NCI-H2227 treated with DMSO at 0.1 percent for 48 hours (cell line): Measurements from ENCODE around the gene TAS1R1.
A peak's percentile ranks its signal among the peaks of the same experiment; 100 is the strongest.

Experiments
- DNase-seq: peaks from one replicate; lab custom pipeline; 2025; lab: John Stamatoyannopoulos, UW

TAS1R1 gene

GRCh38 chr1:6572653-6573383, 17.7 kb downstream of the TAS1R1 start:
- DNase-seq = no peak

GRCh38 chr1:6574025-6574620, 19.0 kb downstream of the TAS1R1 start:
- DNase-seq = no peak

GRCh38 chr1:6574818-6575217, 19.7 kb downstream of the TAS1R1 start:
- no peak for DNase-seq

GRCh38 chr1:6577831-6578525, 22.9 kb downstream of the TAS1R1 start:
- no peak for DNase-seq

GRCh38 chr1:6578624-6579373, 23.7 kb downstream of the TAS1R1 start:
- DNase-seq = no peak

GRCh38 chr1:6579374-6580118, 24.4 kb downstream of the TAS1R1 start, which contains the start of gene ZBTB48:
Gene ZBTB48, plus strand, starts transcription at chr1:6579994. Its CDS starts 616 bp downstream, at chr1:6580610.
- DNase-seq = peak; percentile 96

GRCh38 chr1:6580119-6580592, 25.0 kb downstream of the TAS1R1 start:
- no peak for DNase-seq

GRCh38 chr1:6580593-6581409, 25.7 kb downstream of the TAS1R1 start:
- DNase-seq = no peak

GRCh38 chr1:6581561-6582305, 26.6 kb downstream of the TAS1R1 start:
- peak; percentile 12 for DNase-seq

- DNase-seq = no peak
Observed at GRCh38 chr1:6582370-6582769, 27.3 kb downstream of the TAS1R1 start.

GRCh38 chr1:6584126-6585080, 29.3 kb downstream of the TAS1R1 start:
- no peak for DNase-seq

GRCh38 chr1:6585081-6585722, 30.1 kb downstream of the TAS1R1 start:
- DNase-seq = no peak

GRCh38 chr1:6585841-6586240, 30.7 kb downstream of the TAS1R1 start:
- no peak for DNase-seq

- no peak for DNase-seq
Observed at GRCh38 chr1:6586404-6586816, 31.3 kb downstream of the TAS1R1 start.

- DNase-seq = no peak
Observed at GRCh38 chr1:6587261-6588005, 32.3 kb downstream of the TAS1R1 start.

- no peak for DNase-seq
Observed at GRCh38 chr1:6588128-6588892, 33.2 kb downstream of the TAS1R1 start.
